Heart left ventricle (tissue), 16 donors: Measurements from ENCODE around the gene PANK4. TPM values are rescaled to one million over a fixed set of nuclear protein-coding genes. Genes with fewer than 3 reads are reported as not detected.

Experiments
- ATAC-seq, 4 donors: fragments of 200-7000 bp; cut with Tn5 transposase; one replicate each; pipeline ENCODE4 v1.9.1; 2020 to 2022; ENCODE audit warnings: moderate library complexity in 4 of 4, mild to moderate bottlenecking in 3 of 4, moderate number of reproducible peaks in 1 of 4
- DNase-seq, 5 donors: peaks; one replicate each; pipeline ENCODE4 v3.0.0-alpha.2; 2020
- H3K27ac ChIP-seq, 12 donors: fragments of 200-600 bp; sonication (generic) in 4 of 12; one replicate each; pipeline versions ENCODE4 v1.5.0 to v1.8.0; 2016 to 2022; ENCODE audit warnings: mild to moderate bottlenecking in 2 of 12
- H3K27me3 ChIP-seq, 9 donors: fragments of 200-600 bp; sonication (generic) in 2 of 9; one replicate each; pipeline versions ENCODE4 v1.5.1 to v1.8.0; 2016 to 2022; ENCODE audit warnings: mild to moderate bottlenecking in 3 of 9
- H3K36me3 ChIP-seq, 9 donors: fragments of 200-600 bp; sonication (generic) in 2 of 9; one replicate each; pipeline versions ENCODE4 v1.5.0 to v1.8.0; 2018 to 2022; ENCODE audit warnings: mild to moderate bottlenecking in 2 of 9
- H3K4me1 ChIP-seq, 12 donors: fragments of 200-600 bp; sonication (generic) in 4 of 12; one replicate each; pipeline versions ENCODE4 v1.5.0 to v1.8.0; 2016 to 2022; ENCODE audit warnings: mild to moderate bottlenecking in 3 of 12
- H3K4me3 ChIP-seq, 12 donors: fragments of 200-600 bp; sonication (generic) in 4 of 12; one replicate each; pipeline versions ENCODE4 v1.5.0 to v1.8.0; 2017 to 2022; ENCODE audit warnings: mild to moderate bottlenecking in 9 of 12, moderate library complexity in 4 of 12
- H3K9me3 ChIP-seq, 12 donors: fragments of 200-600 bp; sonication (generic) in 4 of 12; one replicate each; pipeline versions ENCODE4 v1.5.0 to v1.8.0; 2016 to 2022; ENCODE audit warnings: mild to moderate bottlenecking in 1 of 12
- CTCF ChIP-seq, 12 donors: fragments of 200-600 bp; sonication (generic) in 4 of 12; IDR thresholded peaks; one replicate each; pipeline versions ENCODE4 v1.5.0 to v1.8.0; 2018 to 2022; ENCODE audit warnings: antibody characterized with exemption in 12 of 12, mild to moderate bottlenecking in 5 of 12
- POLR2A ChIP-seq, 2 donors: fragments of 450-650 bp; IDR thresholded peaks; one replicate each; pipeline ENCODE4 v1.6.1; 2017; ENCODE audit warnings: antibody characterized with exemption in 2 of 2, mild to moderate bottlenecking in 2 of 2, moderate library complexity in 2 of 2
- WGBS, 4 donors: extraction: QIAGEN DNeasy Blood & Tissue Kit in 2 of 4; methylation state at CpG; one replicate each; pipeline versions ENCODE4 v1.1.5 to v1.1.7; 2013 to 2018; 5-methylcytosine and 5-hydroxymethylcytosine counted together
- intact Hi-C, 10 donors: fragments of 100-400 bp; cut with DNase I; formaldehyde crosslinking; loops; one replicate each; pipeline versions ENCODE4 v1.11.1 to v1.14.2; 2022
- polyA plus RNA-seq, 2 donors: library from polyadenylated mRNA; stranded (reverse); fragments of 200-250 nt; gene quantifications; one replicate each; pipeline ENCODE4 v1.2.3, GENCODE V29; 2013
- total RNA-seq, 9 donors: library from RNA; depleted of rRNA in 2 of 9; stranded (reverse); fragments of >200 nt in 2 of 9; fragmentation: NEBNext Ultra II Directional in 3 of 9; extraction: Animal tissue kit (Norgen Biotek cat#: 25700) in 3 of 9; gene quantifications; one replicate each; pipeline versions ENCODE4 v1.1.0 to v1.2.4, GENCODE V29; 2016 to 2023
- donor health status: ischemic (EF 13 %, LVEDD 7.1; RV severe dilation, severe dysfunction).
- donor health status: healthy with polysubstance abuse.
- donor health status: DM: no; HTN: yes; CAD: no.
- donor health status: DM: no; HTN: no; CAD: no.
- donor health status: ischemic (EF 25% LVEDD 6.9; RV normal size, moderate dysfunction).
- donor health status: ischemic (EF 25% LVEDD 5.7; RV mildly dilated, moderate dysfunction).
- donor health status: healthy.
- donor health status: DM: yes; HTN: yes; CAD: no.
- donor health status: ischemic (EF 35%, LVEDD 5.7; RV mildly dilated, moderate dysfunction).
- donor health status: nonischemic (EF 11% LVEDD 7.7; RV severe dilation, severe dysfunction).
- donor health status: DM: yes; HTN: yes; CAD: no.
- donor health status: PGD.
- donor health status: ischemic (EF 29% LVEDD 5.4; RV normal size, mild dysfunction).
- donor health status: nonischemic (EF 23%, LVEDD 6.1; RV moderate dilation, normal function).

The PANK4 gene
- total and polyA plus RNA-seq, 11 donors = 27.2 to 43.0 (median 34.4) TPM

- Histone ChIP-seq H3K4me1 (peaks cover 0 to 8% (median 0%) of the 10 kb centered on the region in 12 donors), H3K27me3 (no peaks in the 10 kb centered on the region), H3K27ac (no peak overlapping the region), H3K36me3 (peaks cover 5 to 83% (median 77%) of the 10 kb centered on the region in 9 donors), H3K9me3 (no peaks in the 10 kb centered on the region), H3K4me3 (no peak overlapping the region)
- DNase-seq (no peak), ATAC-seq (no peak)
- TF ChIP-seq CTCF (IDR thresholded peaks at IDR 0.05) (no peak), POLR2A (IDR thresholded peaks at IDR 0.05) (no peak)
- WGBS, 4 donors = 94 to 95% (median 94%) methylated on average over 22 to 27 of the region's 27 CpGs
- intact Hi-C loops = no loop called here
Measured at GRCh38 chr1:2510366-2511155, 15.8 kb downstream of the PANK4 start.

GRCh38 chr1:2509589-2509988, 16.8 kb downstream of the PANK4 start:
- H3K36me3 ChIP-seq = peaks cover 5 to 73% (median 67%) of the 10 kb centered on the region in 9 donors
- no peak for DNase-seq
- peaks cover 0 to 16% (median 3%) of the 10 kb centered on the region in 12 donors for H3K4me1 ChIP-seq
- ATAC-seq = no peak
- peaks cover 0 to 8% (median 0%) of the 10 kb centered on the region in 9 donors for H3K27me3 ChIP-seq
- TF ChIP-seq CTCF (IDR thresholded peaks at IDR 0.05) (no peak), POLR2A (IDR thresholded peaks at IDR 0.05) (no peak)
- intact Hi-C loops = no loop called here
- WGBS, 4 donors = 82 to 94% (median 93%) methylated on average over 8 to 11 of the region's 11 CpGs
- no peaks in the 10 kb centered on the region for H3K9me3 ChIP-seq
- H3K27ac ChIP-seq = no peak overlapping the region
- no peak overlapping the region for H3K4me3 ChIP-seq

GRCh38 chr1:2508751-2509150, 17.6 kb downstream of the PANK4 start:
- intact Hi-C loops = no loop called here
- Histone ChIP-seq H3K4me1 (peaks cover 0 to 23% (median 5%) of the 10 kb centered on the region in 12 donors), H3K27me3 (peaks cover 0 to 15% (median 6%) of the 10 kb centered on the region in 9 donors), H3K36me3 (peaks cover 3 to 65% (median 60%) of the 10 kb centered on the region in 9 donors), H3K27ac (no peak overlapping the region), H3K4me3 (no peak overlapping the region), H3K9me3 (no peaks in the 10 kb centered on the region)
- 91 to 95% (median 92%) methylated on average over 23 to 29 of the region's 29 CpGs for WGBS, 4 donors
- no peak for TF ChIP-seq POLR2A (IDR thresholded peaks at IDR 0.05)
- no peak for TF ChIP-seq CTCF (IDR thresholded peaks at IDR 0.05)
- ATAC-seq = no peak
- DNase-seq = no peak

GRCh38 chr1:2508180-2508579, 18.2 kb downstream of the PANK4 start:
- DNase-seq (no peak), ATAC-seq (no peak)
- peaks cover 0 to 23% (median 5%) of the 10 kb centered on the region in 12 donors for H3K4me1 ChIP-seq
- H3K4me3 ChIP-seq = no peak overlapping the region
- TF ChIP-seq CTCF (IDR thresholded peaks at IDR 0.05) (no peak), POLR2A (IDR thresholded peaks at IDR 0.05) (no peak)
- intact Hi-C loops = no loop called here
- 85 to 90% (median 89%) methylated on average over 21 to 24 of the region's 24 CpGs for WGBS, 4 donors
- peaks cover 4 to 20% (median 7%) of the 10 kb centered on the region in 9 donors for H3K27me3 ChIP-seq
- H3K27ac ChIP-seq = no peak overlapping the region
- peaks cover 0 to 59% (median 54%) of the 10 kb centered on the region in 9 donors for H3K36me3 ChIP-seq
- H3K9me3 ChIP-seq = no peaks in the 10 kb centered on the region
